T-helper 17 cell (primary cell): ENCODE data around the gene AQP7. TPM values are rescaled to one million over a fixed set of nuclear protein-coding genes. Genes with fewer than 3 reads are reported as not detected.

Source experiments
- total RNA-seq, 4 donors: library from RNA in 2 of 4; stranded (reverse) in 2 of 4; gene quantifications; one replicate each; pipeline ENCODE4 v1.2.3 and lab custom pipeline; 2022 to 2026

Gene AQP7
- total RNA-seq, 2 donors from 2014 or later, result 0.31 to 1.2 TPM

Other genes with a start within 250 kb of the AQP7 start
- gene B4GALT1, start 235.2 kb downstream of the AQP7 start, total RNA-seq, result 100 to 1,000 TPM; 106 to 126 TPM
- not detected for gene SPINK4, start 162.4 kb downstream of the AQP7 start, total RNA-seq
- gene BAG1, start 137.9 kb downstream of the AQP7 start, total RNA-seq, result 10 to 100 TPM; 51.6 to 62.5 TPM
- 10 to 100 TPM; 22.6 to 23.3 TPM for gene CHMP5, start 137.5 kb downstream of the AQP7 start, total RNA-seq
- 10 to 100 TPM; 32.2 to 42.0 TPM for gene NFX1, start 112.1 kb downstream of the AQP7 start, total RNA-seq
- 100 to 1,000 TPM; 206 to 225 TPM for gene AQP3, start 45.0 kb upstream of the AQP7 start, total RNA-seq
- gene NOL6, start 71.4 kb upstream of the AQP7 start, total RNA-seq, result 10 to 100 TPM; 32.4 to 34.6 TPM
- 1 to 10 TPM; 1.2 to 1.5 TPM for gene ANKRD18B, start 121.7 kb upstream of the AQP7 start, total RNA-seq